Esophagus squamous epithelium (tissue), 4 donors: ENCODE measurements around the gene RUNX3.

Source experiments
- CTCF ChIP-seq, 6 experiments: fragments of 450-650 bp in 4 of 6; fragments of 200-600 bp in 2 of 6; sonication (generic) in 2 of 6; IDR thresholded peaks; one replicate each; pipeline ENCODE4 v1.5.1; 2016 to 2019; ENCODE audit warnings: antibody characterized with exemption in 6 of 6, mild to moderate bottlenecking in 4 of 6, moderate library complexity in 4 of 6
- POLR2A ChIP-seq, 4 donors: fragments of 450-650 bp; IDR thresholded peaks; one replicate each; pipeline ENCODE4 v1.6.1; 2017; ENCODE audit warnings: antibody characterized with exemption in 4 of 4, mild to moderate bottlenecking in 4 of 4, moderate library complexity in 3 of 4

DNA sequence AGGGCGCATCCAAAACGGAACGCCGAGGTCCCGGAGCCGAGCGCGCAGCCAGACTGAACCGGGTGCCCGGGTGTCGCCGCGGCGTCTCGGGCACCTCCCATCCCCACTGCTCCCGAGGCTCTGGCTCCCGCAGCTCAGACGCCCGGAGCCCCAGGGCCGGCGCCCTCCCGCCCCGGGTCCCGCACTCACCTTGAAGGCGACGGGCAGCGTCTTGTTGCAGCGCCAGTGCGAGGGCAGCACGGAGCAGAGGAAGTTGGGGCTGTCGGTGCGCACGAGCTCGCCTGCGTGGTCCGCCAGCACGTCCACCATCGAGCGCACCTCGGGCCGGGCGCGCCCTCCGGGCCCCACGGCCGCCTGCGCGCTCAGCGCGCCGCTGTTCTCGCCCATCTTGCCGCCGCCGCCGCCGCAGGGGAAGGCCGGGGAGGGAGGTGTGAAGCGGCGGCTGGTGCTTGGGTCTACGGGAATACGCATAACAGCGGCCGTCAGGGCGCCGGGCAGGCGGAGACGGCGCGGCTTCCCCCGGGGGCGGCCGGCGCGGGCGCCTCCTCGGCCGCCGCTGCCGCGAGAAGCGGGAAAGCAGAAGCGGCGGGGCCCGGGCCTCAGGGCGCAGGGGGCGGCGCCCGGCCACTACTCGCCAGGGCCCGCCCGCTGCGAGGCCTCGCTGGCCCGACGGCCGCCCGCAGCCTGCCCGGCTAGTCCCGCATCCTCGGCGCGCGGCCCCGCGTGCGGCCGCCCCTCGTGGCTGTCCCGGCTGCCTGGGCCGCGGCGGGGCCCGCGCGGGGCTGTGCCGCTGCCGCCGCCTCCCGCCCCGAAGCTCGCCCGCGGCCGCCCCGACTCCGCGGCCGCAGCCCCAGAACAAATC, 447 bp downstream of the RUNX3 start:
- TF ChIP-seq CTCF (IDR thresholded peaks at IDR 0.05) (no peak), POLR2A (IDR thresholded peaks at IDR 0.05) (no peak)
